Neutrophil (primary cell): ENCODE data around the gene XPR1.

Experiments used
- H3K27ac ChIP-seq: fragments of 200-600 bp; sonication (generic); 2 replicates; pipeline ENCODE4 v1.5.1; 2016; ENCODE audit warnings: mild to moderate bottlenecking, moderate library complexity
- H3K27me3 ChIP-seq: fragments of 200-600 bp; sonication (generic); 2 replicates; pipeline ENCODE4 v1.6.0; 2016; ENCODE audit warnings: mild to moderate bottlenecking
- H3K36me3 ChIP-seq: fragments of 200-600 bp; sonication (generic); 2 replicates; pipeline ENCODE4 v1.5.1; 2017
- H3K4me1 ChIP-seq, 2 experiments: fragments of 200-600 bp in 1 of 2; sonication (generic) in 1 of 2; 1 replicate in 1 of 2; 2 replicates in 1 of 2; pipeline versions ENCODE4 v1.5.1 to v1.6.1; 2013 to 2016; ENCODE audit warnings: low read depth in 1 of 2, low read length in 1 of 2, mild to moderate bottlenecking in 1 of 2, moderate library complexity in 1 of 2; ENCODE audit not compliant: control insufficient read depth in 1 of 2, insufficient read depth in 1 of 2
- H3K4me3 ChIP-seq, 2 experiments: fragments of 200-600 bp in 1 of 2; sonication (generic) in 1 of 2; 1 replicate in 1 of 2; 2 replicates in 1 of 2; pipeline ENCODE4 v1.5.1; 2013 to 2016; ENCODE audit warnings: low read depth in 1 of 2, low read length in 1 of 2, mild to moderate bottlenecking in 1 of 2, moderate library complexity in 1 of 2
- H3K9me3 ChIP-seq: fragments of 200-600 bp; sonication (generic); 2 replicates; pipeline ENCODE4 v1.5.1; 2016
- TF ChIP-seq, protein P1 (sequence below): fragments of 200-600 bp; sonication (generic); IDR thresholded peaks from 2 replicates; pipeline ENCODE4 v1.5.1; 2016; ENCODE audit warnings: antibody characterized with exemption

XPR1 gene

DNA sequence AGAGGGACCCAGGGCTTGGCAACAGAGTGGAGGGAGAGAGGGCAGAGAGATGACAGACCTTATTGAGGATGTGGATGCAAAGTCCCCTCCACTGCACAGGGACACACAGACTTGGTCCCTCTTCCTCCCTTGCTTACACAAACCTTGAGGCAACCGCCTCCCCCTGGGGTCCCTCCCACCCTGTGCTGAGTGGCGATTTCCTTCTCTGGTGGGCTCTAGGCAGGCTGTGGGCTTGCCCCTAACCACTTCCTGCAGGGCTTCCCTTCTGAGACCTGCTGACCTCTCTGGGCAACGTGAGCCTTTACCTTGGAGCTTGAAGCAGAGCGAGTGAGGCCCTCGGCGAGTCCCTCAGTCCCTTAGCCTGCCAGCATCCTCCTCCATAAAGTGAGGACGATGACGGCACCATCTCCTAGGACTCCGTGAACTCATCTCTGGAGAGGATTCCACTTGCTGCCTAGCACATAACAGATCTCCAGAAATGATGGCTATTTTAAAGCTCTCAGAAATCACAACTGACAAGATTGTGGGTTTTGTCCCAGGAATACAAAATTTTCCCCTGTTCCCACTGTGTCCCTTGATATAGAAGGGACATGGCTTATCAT is 305.9 kb downstream of the XPR1 start:
- Histone ChIP-seq H3K27ac (no peak overlapping the region), H3K4me1 (no peaks in the 10 kb centered on the region), H3K36me3 (no peaks in the 10 kb centered on the region), H3K4me3 (no peak overlapping the region), H3K9me3 (no peaks in the 10 kb centered on the region), H3K27me3 (peaks cover 35% of the 10 kb centered on the region)
- TF ChIP-seq, protein P1, sequence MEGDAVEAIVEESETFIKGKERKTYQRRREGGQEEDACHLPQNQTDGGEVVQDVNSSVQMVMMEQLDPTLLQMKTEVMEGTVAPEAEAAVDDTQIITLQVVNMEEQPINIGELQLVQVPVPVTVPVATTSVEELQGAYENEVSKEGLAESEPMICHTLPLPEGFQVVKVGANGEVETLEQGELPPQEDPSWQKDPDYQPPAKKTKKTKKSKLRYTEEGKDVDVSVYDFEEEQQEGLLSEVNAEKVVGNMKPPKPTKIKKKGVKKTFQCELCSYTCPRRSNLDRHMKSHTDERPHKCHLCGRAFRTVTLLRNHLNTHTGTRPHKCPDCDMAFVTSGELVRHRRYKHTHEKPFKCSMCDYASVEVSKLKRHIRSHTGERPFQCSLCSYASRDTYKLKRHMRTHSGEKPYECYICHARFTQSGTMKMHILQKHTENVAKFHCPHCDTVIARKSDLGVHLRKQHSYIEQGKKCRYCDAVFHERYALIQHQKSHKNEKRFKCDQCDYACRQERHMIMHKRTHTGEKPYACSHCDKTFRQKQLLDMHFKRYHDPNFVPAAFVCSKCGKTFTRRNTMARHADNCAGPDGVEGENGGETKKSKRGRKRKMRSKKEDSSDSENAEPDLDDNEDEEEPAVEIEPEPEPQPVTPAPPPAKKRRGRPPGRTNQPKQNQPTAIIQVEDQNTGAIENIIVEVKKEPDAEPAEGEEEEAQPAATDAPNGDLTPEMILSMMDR: no peak

DNA sequence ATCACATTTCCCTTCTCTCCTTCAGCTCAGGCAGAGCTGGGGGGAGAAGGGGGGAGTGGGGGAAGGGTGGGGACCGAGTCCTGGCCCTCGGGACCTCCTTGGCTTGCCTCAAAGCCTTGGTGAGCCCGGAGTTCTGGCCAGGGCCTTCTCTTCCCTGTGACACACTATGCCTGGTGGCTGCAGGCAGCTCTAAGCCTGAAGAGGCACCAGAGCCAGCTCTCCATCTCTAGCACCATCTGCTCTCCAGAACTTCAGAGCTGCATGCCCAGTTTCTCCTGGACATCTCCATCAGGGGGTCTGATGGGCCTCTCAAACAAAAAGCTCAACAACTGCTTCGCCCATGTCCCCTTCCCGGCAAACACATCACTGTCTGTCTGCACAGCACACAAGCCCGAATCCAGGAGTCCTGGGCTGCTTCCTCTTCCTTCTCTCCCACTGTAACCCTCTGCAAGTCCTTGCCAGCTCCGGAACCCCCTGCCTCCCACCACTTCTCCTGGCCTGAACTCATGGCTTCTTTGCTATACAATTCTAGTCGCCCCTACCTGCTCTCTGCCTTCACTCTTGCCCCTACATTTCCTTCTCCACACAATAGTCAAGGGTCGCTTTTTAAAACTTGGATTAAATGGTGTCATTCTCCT is 307.4 kb downstream of the XPR1 start:
- Histone ChIP-seq H3K27ac (no peak overlapping the region), H3K36me3 (no peaks in the 10 kb centered on the region), H3K9me3 (no peaks in the 10 kb centered on the region), H3K27me3 (peaks cover 35% of the 10 kb centered on the region), H3K4me3 (no peak overlapping the region), H3K4me1 (no peaks in the 10 kb centered on the region)
- TF ChIP-seq, protein P1: no peak

DNA sequence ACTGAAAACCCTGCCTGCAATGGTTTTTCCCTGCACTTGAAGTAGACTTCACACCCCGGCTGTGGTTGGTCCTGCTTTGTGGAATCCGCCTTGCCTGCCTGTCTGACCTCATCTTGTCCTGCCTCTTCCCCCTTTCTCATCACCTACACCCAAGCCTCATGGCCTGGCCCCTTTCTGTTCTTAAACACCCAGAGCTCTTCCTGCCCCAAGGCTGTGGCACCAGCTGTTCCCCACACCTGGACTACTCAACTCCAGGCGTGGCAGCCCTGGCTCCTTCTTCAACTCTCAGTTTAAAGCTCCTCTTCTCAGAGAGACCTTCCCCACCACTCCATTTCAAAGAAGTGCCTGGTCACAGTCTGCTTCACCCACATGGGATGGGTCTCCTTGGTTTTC is 307.9 kb downstream of the XPR1 start:
- Histone ChIP-seq H3K4me3 (no peak overlapping the region), H3K27ac (no peak overlapping the region), H3K4me1 (no peaks in the 10 kb centered on the region), H3K27me3 (peaks cover 32% of the 10 kb centered on the region), H3K9me3 (no peaks in the 10 kb centered on the region), H3K36me3 (no peaks in the 10 kb centered on the region)
- TF ChIP-seq, protein P1: no peak
